HL-60 (cell line): ENCODE results near the gene SYK.

Experiments
- CTCF ChIP-seq: IDR thresholded peaks from one replicate; pipeline ENCODE4 v1.5.1; 2011; ENCODE audit warnings: low read length, control low read depth, inconsistent platforms; ENCODE audit not compliant: insufficient read depth
- REST ChIP-seq: IDR thresholded peaks from 2 replicates; pipeline ENCODE4 v1.6.1; 2012; ENCODE audit warnings: low read depth; ENCODE audit not compliant: insufficient replicate concordance

GRCh38 chr9:90816690-90817089, 15.1 kb downstream of the SYK start:
- TF ChIP-seq CTCF (no peak), REST (no peak)
